OCI-LY7 (cell line): Measurements from ENCODE around the gene SS18. TPM values are rescaled to one million over a fixed set of nuclear protein-coding genes. Genes with fewer than 3 reads are reported as not detected.
A peak's percentile ranks its signal among the peaks of the same experiment; 100 is the strongest.
"Not testable (repeated sequence)": the region's sequence is repeated elsewhere in the genome, so short reads cannot be mapped to it uniquely, and the experiment has no call there.

Experiments used
- BruUV-seq: library from RNA; stranded (reverse); fragments of 400-500 nt; replicated peaks from 2 replicates; lab custom pipeline; 2021; lab: Mats Ljungman, UMichigan
- CTCF ChIA-PET: fragments of 300-600 bp; sonication (Branson Sonifier 250); formaldehyde crosslinking; loops from one replicate; lab custom pipeline; 2022; ENCODE audit warnings: antibody characterized with exemption; ENCODE audit not compliant: unreplicated experiment; lab: Charles Lee
- POLR2A ChIA-PET: fragments of 300-600 bp; sonication (Branson Sonifier 250); formaldehyde crosslinking; loops from one replicate; lab custom pipeline; 2022; ENCODE audit warnings: antibody characterized with exemption; lab: Charles Lee
- DNase-seq: peaks from one replicate; pipeline ENCODE4 v3.0.0-alpha.2; 2015; ENCODE audit warnings: low spot score
- H2AFZ ChIP-seq: fragments of 200-600 bp; sonication (generic), shearing (Covaris generic); 2 replicates; pipeline ENCODE4 v1.6.1; 2014; ENCODE audit warnings: mild to moderate bottlenecking, antibody characterized with exemption, low read length, moderate library complexity
- H3K27ac ChIP-seq: fragments of 200-600 bp; sonication (generic); 2 replicates; pipeline ENCODE4 v1.5.1; 2014; ENCODE audit warnings: mixed run types, low read depth, mild to moderate bottlenecking, moderate library complexity, low read length, inconsistent platforms; ENCODE audit not compliant: poor library complexity, severe bottlenecking
- H3K36me3 ChIP-seq: fragments of 200-600 bp; sonication (generic); 2 replicates; pipeline ENCODE4 v1.6.1; 2014; ENCODE audit warnings: mild to moderate bottlenecking, antibody characterized with exemption, low read length, moderate library complexity, mixed read lengths; ENCODE audit not compliant: insufficient read depth
- H3K4me1 ChIP-seq: fragments of 200-600 bp; sonication (generic); 2 replicates; pipeline ENCODE4 v1.5.1; 2014; ENCODE audit warnings: mild to moderate bottlenecking, low read length; ENCODE audit not compliant: insufficient read depth, poor library complexity, severe bottlenecking
- H3K4me2 ChIP-seq: fragments of 200-600 bp; sonication (generic); 2 replicates; pipeline ENCODE4 v1.6.1; 2014; ENCODE audit warnings: mild to moderate bottlenecking, low read length
- H3K4me3 ChIP-seq: fragments of 200-600 bp; sonication (generic); 2 replicates; pipeline ENCODE4 v1.5.1; 2014; ENCODE audit warnings: mild to moderate bottlenecking, low read depth, low read length; ENCODE audit not compliant: poor library complexity, severe bottlenecking
- H3K79me2 ChIP-seq: fragments of 200-600 bp; sonication (generic); 2 replicates; pipeline ENCODE4 v1.6.1; 2016; ENCODE audit warnings: low read depth, mild to moderate bottlenecking, low read length, moderate library complexity, mixed read lengths; ENCODE audit not compliant: insufficient read depth
- H3K9me2 ChIP-seq: fragments of 200-600 bp; sonication (generic); 2 replicates; pipeline ENCODE4 v1.6.1; 2016; ENCODE audit warnings: mild to moderate bottlenecking, low read length, mixed read lengths; ENCODE audit not compliant: insufficient read depth
- H3K9me3 ChIP-seq: fragments of 200-600 bp; sonication (generic); 2 replicates; pipeline ENCODE4 v1.6.1; 2014; ENCODE audit warnings: mild to moderate bottlenecking, mixed run types, low read length, mixed read lengths
- H4K20me1 ChIP-seq: fragments of 200-600 bp; sonication (generic); 2 replicates; pipeline ENCODE4 v1.6.1; 2014; ENCODE audit warnings: mild to moderate bottlenecking, antibody characterized with exemption, low read length, moderate library complexity, mixed read lengths; ENCODE audit not compliant: insufficient read depth
- EZH2phosphoT487 ChIP-seq: fragments of 200-600 bp; sonication (generic); IDR thresholded peaks from 2 replicates; pipeline ENCODE4 v1.6.1; 2018; ENCODE audit warnings: low read depth, borderline replicate concordance, mild to moderate bottlenecking, mixed run types, antibody characterized with exemption, low read length, moderate library complexity, mixed read lengths
- intact Hi-C: fragments of 100-400 bp; cut with micrococcal nuclease; formaldehyde crosslinking; loops from one replicate; pipeline ENCODE4 v1.10.0; 2022; ENCODE audit not compliant: unreplicated experiment
- total RNA-seq, 2 experiments: library from RNA; depleted of rRNA in 1 of 2; stranded (reverse); fragments of >200 nt in 1 of 2; shearing (Covaris generic) in 1 of 2; gene quantifications; 2 replicates each; pipeline ENCODE4 v1.2.3, GENCODE V29; 2014 to 2022
- TF ChIP-seq, protein P1 (sequence below): fragments of 200-600 bp; sonication (generic); conservative IDR thresholded peaks from 2 replicates; pipeline ENCODE4 v1.5.1; 2014; ENCODE audit warnings: mild to moderate bottlenecking, antibody characterized with exemption, low read length, moderate library complexity, mixed read lengths

The SS18 gene
- total RNA-seq, 2 experiments from 2014 or later = 155 to 192 TPM

GRCh38 chr18:26134107-26134506 is 43.7 kb upstream of the SS18 start:
- TF ChIP-seq, protein P1, sequence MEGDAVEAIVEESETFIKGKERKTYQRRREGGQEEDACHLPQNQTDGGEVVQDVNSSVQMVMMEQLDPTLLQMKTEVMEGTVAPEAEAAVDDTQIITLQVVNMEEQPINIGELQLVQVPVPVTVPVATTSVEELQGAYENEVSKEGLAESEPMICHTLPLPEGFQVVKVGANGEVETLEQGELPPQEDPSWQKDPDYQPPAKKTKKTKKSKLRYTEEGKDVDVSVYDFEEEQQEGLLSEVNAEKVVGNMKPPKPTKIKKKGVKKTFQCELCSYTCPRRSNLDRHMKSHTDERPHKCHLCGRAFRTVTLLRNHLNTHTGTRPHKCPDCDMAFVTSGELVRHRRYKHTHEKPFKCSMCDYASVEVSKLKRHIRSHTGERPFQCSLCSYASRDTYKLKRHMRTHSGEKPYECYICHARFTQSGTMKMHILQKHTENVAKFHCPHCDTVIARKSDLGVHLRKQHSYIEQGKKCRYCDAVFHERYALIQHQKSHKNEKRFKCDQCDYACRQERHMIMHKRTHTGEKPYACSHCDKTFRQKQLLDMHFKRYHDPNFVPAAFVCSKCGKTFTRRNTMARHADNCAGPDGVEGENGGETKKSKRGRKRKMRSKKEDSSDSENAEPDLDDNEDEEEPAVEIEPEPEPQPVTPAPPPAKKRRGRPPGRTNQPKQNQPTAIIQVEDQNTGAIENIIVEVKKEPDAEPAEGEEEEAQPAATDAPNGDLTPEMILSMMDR = no peak
- TF ChIP-seq EZH2phosphoT487 = no peak
- ChIA-PET CTCF (no interaction called here), POLR2A (interaction anchor here (0.8 kb wide), 1 partner anchor 17 kb away, joined by 3 read pairs; no protein-coding TSS in a partner anchor)
- no peak for DNase-seq
- no peak overlapping the region for H3K4me3 ChIP-seq
- no peak overlapping the region for H3K27ac ChIP-seq
- no peaks in the 10 kb centered on the region for H4K20me1 ChIP-seq
- H3K4me2 ChIP-seq = peak overlapping the region; percentile 24; the same call in 1 of the 2 replicates
- H2AFZ ChIP-seq = no peak overlapping the region
- no peaks in the 10 kb centered on the region for H3K79me2 ChIP-seq
- no peaks in the 10 kb centered on the region for H3K9me3 ChIP-seq
- no peaks in the 10 kb centered on the region for H3K36me3 ChIP-seq
- intact Hi-C loops = no loop called here
- no peaks in the 10 kb centered on the region for H3K9me2 ChIP-seq
- H3K4me1 ChIP-seq = peaks cover 8% of the 10 kb centered on the region
- BruUV-seq = no TSS peak

DNA sequence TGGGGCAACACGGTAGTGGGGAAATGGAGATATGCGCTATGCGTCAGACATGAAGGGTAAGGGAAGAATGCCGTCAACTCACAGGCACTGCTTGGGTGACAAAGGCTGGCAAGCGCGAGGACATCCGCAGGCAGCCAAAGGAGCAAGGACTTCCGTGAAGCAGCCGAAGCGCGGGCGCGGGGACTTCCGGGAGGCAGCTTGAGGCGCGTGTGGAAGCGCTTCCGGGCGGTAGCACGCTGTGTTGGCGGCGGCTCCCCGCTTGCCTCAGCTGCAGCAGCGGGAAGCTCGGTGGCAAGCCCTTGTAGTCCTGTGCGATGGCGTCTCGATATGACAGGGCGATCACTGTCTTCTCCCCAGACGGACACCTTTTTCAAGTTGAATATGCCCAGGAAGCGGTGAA is 43.2 kb upstream of the SS18 start, which contains the start of gene PSMA8:
Gene PSMA8 (plus strand): TSS at position 218 of the 400 bp plus-strand sequence. CDS start 97 bp downstream, at position 315.
- ChIA-PET CTCF (interaction anchor here (0.5 kb wide), 1 partner anchor 710 kb away, joined by 3 read pairs; no protein-coding TSS in a partner anchor), POLR2A (no interaction called here)
- H3K9me2 ChIP-seq = no peaks in the 10 kb centered on the region
- no peak within 1 kb of the TSS for H3K27ac ChIP-seq
- TF ChIP-seq, protein P1 = no peak
- TF ChIP-seq EZH2phosphoT487 = no peak
- DNase-seq = no peak
- H3K4me1 ChIP-seq = peaks cover 8% of the 10 kb centered on the region
- H2AFZ ChIP-seq = no peak within 1 kb of the TSS
- BruUV-seq = no TSS peak
- no peaks in the 10 kb centered on the region for H4K20me1 ChIP-seq
- H3K9me3 ChIP-seq = no peaks in the 10 kb centered on the region
- intact Hi-C loops = no loop called here
- H3K4me2 ChIP-seq = peak within 1 kb of the TSS; percentile 28; the same call in 1 of the 2 replicates
- no peak within 1 kb of the TSS for H3K4me3 ChIP-seq
- no peaks in the 10 kb centered on the region for H3K79me2 ChIP-seq
- H3K36me3 ChIP-seq = no peaks in the 10 kb centered on the region

- H4K20me1 ChIP-seq, H2AFZ ChIP-seq, intact Hi-C loops, H3K79me2 ChIP-seq, H3K9me2 ChIP-seq, H3K4me2 ChIP-seq, H3K9me3 ChIP-seq, H3K36me3 ChIP-seq, DNase-seq, H3K4me1 ChIP-seq, H3K4me3 ChIP-seq, H3K27ac ChIP-seq, BruUV-seq, CTCF ChIA-PET: not testable (repeated sequence)
- POLR2A ChIA-PET = interaction anchor here (0.8 to 1.2 kb wide), 2 partner anchors 10 to 127 kb away, joined by 3 to 5 read pairs; no protein-coding TSS in a partner anchor
Observed at GRCh38 chr18:26128192-26128591, 37.8 kb upstream of the SS18 start.
